DND-41 (cell line): Measurements from ENCODE around the gene GLIS2.

Experiments used
- ATAC-seq: fragments of 200-7000 bp; cut with Tn5 transposase; 3 replicates; pipeline ENCODE4 v1.9.1; 2021; ENCODE audit warnings: low read depth; ENCODE audit not compliant: insufficient read depth
- DNase-seq: peaks from one replicate; pipeline ENCODE4 v3.0.0-alpha.2; 2020
- H2AFZ ChIP-seq: 2 replicates; pipeline ENCODE4 v1.6.0; 2012; ENCODE audit warnings: low read depth, low read length
- H3K27ac ChIP-seq: 2 replicates; pipeline ENCODE4 v1.5.1; 2012; ENCODE audit warnings: low read length, inconsistent platforms
- H3K27me3 ChIP-seq: fragments of 200-600 bp; sonication (generic); 2 replicates; pipeline ENCODE4 v1.6.0; 2012; ENCODE audit warnings: low read length, mild to moderate bottlenecking, inconsistent platforms; ENCODE audit not compliant: insufficient read depth, poor library complexity
- H3K36me3 ChIP-seq: 2 replicates; pipeline ENCODE4 v1.5.1; 2012; ENCODE audit warnings: low read length, inconsistent platforms; ENCODE audit not compliant: insufficient read depth
- H3K4me1 ChIP-seq: 2 replicates; pipeline ENCODE4 v1.5.1; 2012; ENCODE audit warnings: mild to moderate bottlenecking, low read length; ENCODE audit not compliant: insufficient read depth
- H3K4me2 ChIP-seq: 2 replicates; pipeline ENCODE4 v1.6.0; 2012; ENCODE audit warnings: mild to moderate bottlenecking, moderate library complexity, low read length, inconsistent platforms; ENCODE audit not compliant: insufficient read depth
- H3K4me3 ChIP-seq, 2 experiments: fragments of 200-600 bp in 1 of 2; shearing (Covaris generic) in 1 of 2; 2 replicates each; pipeline ENCODE4 v1.5.1; 2012 to 2016; ENCODE audit warnings: inconsistent platforms in 2 of 2, low read length in 2 of 2, mild to moderate bottlenecking in 2 of 2, low read depth in 1 of 2, moderate library complexity in 1 of 2
- H3K79me2 ChIP-seq: 2 replicates; pipeline ENCODE4 v1.6.0; 2012; ENCODE audit warnings: low read length, inconsistent platforms; ENCODE audit not compliant: insufficient read depth
- H3K9ac ChIP-seq: 2 replicates; pipeline ENCODE4 v1.6.0; 2012; ENCODE audit warnings: low read depth, mild to moderate bottlenecking, inconsistent platforms, low read length, moderate library complexity
- H3K9me3 ChIP-seq: 2 replicates; pipeline ENCODE4 v1.5.1; 2012; ENCODE audit warnings: low read length, moderate library complexity, mild to moderate bottlenecking, inconsistent platforms; ENCODE audit not compliant: insufficient read depth, severe bottlenecking
- H4K20me1 ChIP-seq: 2 replicates; pipeline ENCODE4 v1.6.0; 2012; ENCODE audit warnings: low read length; ENCODE audit not compliant: insufficient read depth
- CTCF ChIP-seq: IDR thresholded peaks from 2 replicates; pipeline ENCODE4 v1.5.1; 2012; ENCODE audit warnings: borderline replicate concordance, low read length, moderate library complexity, mild to moderate bottlenecking; ENCODE audit not compliant: poor library complexity, severe bottlenecking; ENCODE audit errors: extremely low read depth
- EZH2 ChIP-seq: IDR thresholded peaks from 3 replicates; pipeline ENCODE4 v1.6.1; 2012; ENCODE audit warnings: borderline replicate concordance, low read depth, mild to moderate bottlenecking, moderate library complexity, low read length, inconsistent platforms; ENCODE audit not compliant: severe bottlenecking

Gene GLIS2

GRCh38 chr16:4318967-4319366 is 3.1 kb downstream of the GLIS2 start:
- Histone ChIP-seq H2AFZ (no peak overlapping the region), H3K27ac (no peak overlapping the region), H3K9me3 (no peaks in the 10 kb centered on the region), H3K4me2 (no peak overlapping the region), H3K9ac (no peak overlapping the region), H3K4me3 (no peak overlapping the region), H3K36me3 (no peaks in the 10 kb centered on the region), H4K20me1 (peaks cover 44% of the 10 kb centered on the region), H3K79me2 (no peaks in the 10 kb centered on the region), H3K27me3 (peaks cover 14% of the 10 kb centered on the region), H3K4me1 (peaks cover 18% of the 10 kb centered on the region)
- TF ChIP-seq EZH2 (no peak), CTCF (no peak)
- ATAC-seq (no peak), DNase-seq (no peak)

GRCh38 chr16:4319454-4320421 is 3.9 kb downstream of the GLIS2 start:
- no peak overlapping the region for H3K9ac ChIP-seq
- no peaks in the 10 kb centered on the region for H3K36me3 ChIP-seq
- peaks cover 13% of the 10 kb centered on the region for H3K4me1 ChIP-seq
- no peak overlapping the region for H2AFZ ChIP-seq
- no peaks in the 10 kb centered on the region for H3K9me3 ChIP-seq
- H3K4me2 ChIP-seq, result no peak overlapping the region
- peaks cover 48% of the 10 kb centered on the region for H4K20me1 ChIP-seq
- H3K27ac ChIP-seq, result no peak overlapping the region
- ATAC-seq (peak; percentile 56), DNase-seq (peak; percentile 58)
- TF ChIP-seq CTCF, result no peak
- TF ChIP-seq EZH2, result no peak
- peaks cover 6% of the 10 kb centered on the region for H3K27me3 ChIP-seq
- H3K4me3 ChIP-seq, result no peak overlapping the region
- H3K79me2 ChIP-seq, result no peaks in the 10 kb centered on the region

- no peaks in the 10 kb centered on the region for H3K79me2 ChIP-seq
Measured at GRCh38 chr16:4320571-4321137, 4.8 kb downstream of the GLIS2 start.

More at GRCh38 chr16:4320571-4321137, 4.8 kb downstream of the GLIS2 start:
- Histone ChIP-seq H3K36me3 (no peaks in the 10 kb centered on the region), H2AFZ (no peak overlapping the region), H3K9me3 (no peaks in the 10 kb centered on the region), H4K20me1 (peaks cover 55% of the 10 kb centered on the region), H3K4me2 (no peak overlapping the region), H3K4me1 (peaks cover 6% of the 10 kb centered on the region), H3K9ac (no peak overlapping the region), H3K4me3 (no peak overlapping the region), H3K27me3 (no peaks in the 10 kb centered on the region), H3K27ac (no peak overlapping the region)
- ATAC-seq (no peak), DNase-seq (no peak)
- TF ChIP-seq EZH2 (no peak), CTCF (no peak)
